ENCODE data around the gene DPH1. TPM values are rescaled to one million over a fixed set of nuclear protein-coding genes. Genes with fewer than 3 reads are reported as not detected.

Gene DPH1
- total and polyA plus RNA-seq, 9 donors = 27.5 to 77.7 (median 46.0) TPM

- H3K27me3 ChIP-seq = no peaks in the 10 kb centered on the region
- no peaks in the 10 kb centered on the region for H3K9me3 ChIP-seq
- H3K4me1 ChIP-seq (ENCODE audit: insufficient read depth) = peaks cover 1% of the 10 kb centered on the region
- H3K36me3 ChIP-seq = no peaks in the 10 kb centered on the region
- no peak overlapping the region for H3K27ac ChIP-seq
- H3K4me3 ChIP-seq = peak overlapping the region; percentile 30
- TF ChIP-seq EP300 (IDR thresholded peaks at IDR 0.05) (no peak), POLR2A (IDR thresholded peaks at IDR 0.05) (no peak)
- TF ChIP-seq, protein P1, sequence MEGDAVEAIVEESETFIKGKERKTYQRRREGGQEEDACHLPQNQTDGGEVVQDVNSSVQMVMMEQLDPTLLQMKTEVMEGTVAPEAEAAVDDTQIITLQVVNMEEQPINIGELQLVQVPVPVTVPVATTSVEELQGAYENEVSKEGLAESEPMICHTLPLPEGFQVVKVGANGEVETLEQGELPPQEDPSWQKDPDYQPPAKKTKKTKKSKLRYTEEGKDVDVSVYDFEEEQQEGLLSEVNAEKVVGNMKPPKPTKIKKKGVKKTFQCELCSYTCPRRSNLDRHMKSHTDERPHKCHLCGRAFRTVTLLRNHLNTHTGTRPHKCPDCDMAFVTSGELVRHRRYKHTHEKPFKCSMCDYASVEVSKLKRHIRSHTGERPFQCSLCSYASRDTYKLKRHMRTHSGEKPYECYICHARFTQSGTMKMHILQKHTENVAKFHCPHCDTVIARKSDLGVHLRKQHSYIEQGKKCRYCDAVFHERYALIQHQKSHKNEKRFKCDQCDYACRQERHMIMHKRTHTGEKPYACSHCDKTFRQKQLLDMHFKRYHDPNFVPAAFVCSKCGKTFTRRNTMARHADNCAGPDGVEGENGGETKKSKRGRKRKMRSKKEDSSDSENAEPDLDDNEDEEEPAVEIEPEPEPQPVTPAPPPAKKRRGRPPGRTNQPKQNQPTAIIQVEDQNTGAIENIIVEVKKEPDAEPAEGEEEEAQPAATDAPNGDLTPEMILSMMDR (IDR thresholded peaks at IDR 0.05) = peak in 1 of 3 donors; percentile 19
- peak; percentile 56 to 77 (median 64) for DNase-seq
- intact Hi-C loops (cut with DNase I) = loop anchor here in 2 of 4 donors (2.0 to 10.0 kb wide), 2 partner anchors 115 to 369 kb away; no protein-coding TSS in a partner anchor
- 1% methylated on average over 58 to 85 of the region's 85 CpGs for WGBS, 3 donors
These were observed 6.0 kb upstream of the DPH1 start for GRCh38 chr17:2023692-2024571.

GRCh38 chr17:2024572-2025219 is 5.3 kb upstream of the DPH1 start:
- 0 to 1% (median 1%) methylated on average over 43 to 73 of the region's 73 CpGs for WGBS, 3 donors
- Histone ChIP-seq H3K27me3 (no peaks in the 10 kb centered on the region), H3K4me1 (ENCODE audit: insufficient read depth) (peaks cover 3% of the 10 kb centered on the region), H3K36me3 (no peaks in the 10 kb centered on the region), H3K9me3 (no peaks in the 10 kb centered on the region), H3K27ac (no peak overlapping the region), H3K4me3 (peak overlapping the region; percentile 30)
- no peak for TF ChIP-seq POLR2A (IDR thresholded peaks at IDR 0.05)
- TF ChIP-seq, protein P1 (IDR thresholded peaks at IDR 0.05) = no peak
- TF ChIP-seq EP300 (IDR thresholded peaks at IDR 0.05) = no peak
- no peak for DNase-seq
- intact Hi-C loops (cut with DNase I) = loop anchor here in 3 of 4 donors (2.0 to 10.0 kb wide), 4 partner anchors 116 to 370 kb away; partner anchors contain the start of gene TLCD2 (in 1 of the 3)

DNA sequence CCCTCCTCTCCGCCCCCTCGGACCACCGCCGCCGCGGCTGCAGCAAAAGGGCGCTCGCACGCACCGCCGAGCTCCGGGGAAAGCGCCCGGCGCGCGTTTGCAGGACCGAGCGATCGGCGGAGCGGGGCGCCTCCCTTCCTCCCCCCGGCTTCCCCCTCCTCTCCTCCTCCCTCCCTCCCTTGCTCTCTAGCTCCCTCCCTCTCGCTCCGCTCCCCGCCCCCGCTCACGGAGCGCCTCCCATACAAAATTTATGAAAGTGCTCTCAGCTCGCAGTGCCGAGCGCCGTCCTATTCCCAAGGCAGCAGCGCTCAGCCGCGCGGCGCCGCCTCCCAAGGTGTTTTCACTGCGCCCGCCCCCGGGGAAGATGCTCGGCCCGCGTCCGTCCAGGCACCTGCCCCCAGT is 4.7 kb upstream of the DPH1 start, which contains the start of gene RTN4RL1:
TSS of gene RTN4RL1 (minus strand) at position 115 of the 402 bp plus-strand sequence. CDS start 469 bp downstream, outside the sequence.
- Histone ChIP-seq H3K36me3 (no peaks in the 10 kb centered on the region), H3K9me3 (no peaks in the 10 kb centered on the region), H3K4me1 (ENCODE audit: insufficient read depth) (peaks cover 4% of the 10 kb centered on the region), H3K27ac (no peak within 1 kb of the TSS), H3K27me3 (no peaks in the 10 kb centered on the region), H3K4me3 (peak within 1 kb of the TSS; percentile 30)
- TF ChIP-seq POLR2A (IDR thresholded peaks at IDR 0.05) (no peak), EP300 (IDR thresholded peaks at IDR 0.05) (no peak)
- TF ChIP-seq, protein P1 (IDR thresholded peaks at IDR 0.05) = no peak
- DNase-seq = peak; percentile 58 to 76 (median 68)
- 1% methylated on average over 45 to 47 of the region's 47 CpGs for WGBS, 3 donors
- intact Hi-C loops (cut with DNase I) = loop anchor here in 3 of 4 donors (2.0 to 10.0 kb wide), 4 partner anchors 116 to 370 kb away; partner anchors contain the start of gene TLCD2 (in 1 of the 3)

DNA sequence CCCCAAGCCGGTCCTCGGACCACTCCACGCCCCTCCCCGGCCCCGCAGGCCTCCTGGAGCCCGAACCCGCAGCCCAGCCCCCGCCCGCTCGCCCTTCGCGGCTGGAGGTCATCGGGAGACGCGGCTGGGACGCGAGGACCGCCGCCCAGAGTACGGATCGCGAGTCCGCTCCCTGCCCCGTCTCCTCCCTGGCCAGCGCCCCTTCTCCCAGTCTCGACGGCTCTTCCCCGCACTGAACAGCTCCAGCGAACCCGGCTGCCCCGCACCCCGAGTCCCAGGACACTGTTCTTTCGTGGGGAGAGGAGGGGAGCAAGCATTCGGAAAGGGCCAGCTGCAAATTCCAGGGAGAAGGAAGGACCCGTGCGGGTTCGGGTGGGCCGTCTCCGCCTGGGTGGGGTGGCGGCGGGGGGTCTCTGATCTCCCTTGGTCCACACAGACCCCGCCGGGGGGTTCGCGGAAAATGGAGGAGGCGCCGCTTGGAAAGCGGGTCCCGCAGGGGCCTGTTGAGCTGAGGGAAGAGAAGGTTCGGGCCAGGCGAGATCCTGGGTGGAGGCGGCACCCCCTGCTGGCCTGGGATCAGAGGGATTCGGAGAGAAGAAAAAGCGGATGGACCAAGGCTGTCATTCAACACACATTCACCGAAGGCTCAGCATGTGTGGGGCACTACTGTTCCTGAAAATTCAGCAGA is 4.2 kb upstream of the DPH1 start:
- DNase-seq = peak; percentile 76 to 86 (median 79)
- H3K36me3 ChIP-seq = no peaks in the 10 kb centered on the region
- WGBS, 3 donors = 1% methylated on average over 55 of the region's 55 CpGs
- no peaks in the 10 kb centered on the region for H3K9me3 ChIP-seq
- TF ChIP-seq, protein P1 (IDR thresholded peaks at IDR 0.05) = peak; percentile 19 to 63 (median 60)
- TF ChIP-seq EP300 (IDR thresholded peaks at IDR 0.05) = no peak
- H3K27me3 ChIP-seq = no peaks in the 10 kb centered on the region
- intact Hi-C loops (cut with DNase I) = loop anchor here in 3 of 4 donors (1.0 to 10.0 kb wide), 5 partner anchors 117 to 371 kb away; partner anchors contain the start of gene TLCD2 (in 1 of the 3)
- peak overlapping the region; percentile 30 for H3K4me3 ChIP-seq
- no peak overlapping the region for H3K27ac ChIP-seq
- peaks cover 5% of the 10 kb centered on the region for H3K4me1 ChIP-seq (ENCODE audit: insufficient read depth)

Data from ovary (tissue), 9 donors.